Endothelial cell (in vitro differentiated cells): ENCODE results near the gene EXOC2. TPM values are rescaled to one million over a fixed set of nuclear protein-coding genes. Genes with fewer than 3 reads are reported as not detected.

ENCODE experiments used
- DNase-seq: peaks from one replicate; pipeline ENCODE4 v3.0.0; 2021; ENCODE audit warnings: low spot score
- H3K27ac Mint-ChIP-seq: one replicate; pipeline ENCODE4 v1.8.0; 2021; ENCODE audit warnings: mixed read lengths, inconsistent platforms; ENCODE audit not compliant: unreplicated experiment
- H3K27me3 Mint-ChIP-seq: one replicate; pipeline ENCODE4 v1.8.0; 2021; ENCODE audit warnings: mild to moderate bottlenecking, moderate library complexity, mixed read lengths, inconsistent platforms; ENCODE audit not compliant: unreplicated experiment
- H3K36me3 Mint-ChIP-seq: one replicate; pipeline ENCODE4 v1.8.0; 2021; ENCODE audit warnings: mild to moderate bottlenecking, low read depth, mixed read lengths, inconsistent platforms; ENCODE audit not compliant: unreplicated experiment
- H3K4me1 Mint-ChIP-seq: one replicate; pipeline ENCODE4 v1.8.0; 2021; ENCODE audit warnings: mild to moderate bottlenecking, mixed read lengths, inconsistent platforms; ENCODE audit not compliant: unreplicated experiment
- H3K4me3 Mint-ChIP-seq: one replicate; pipeline ENCODE4 v1.8.0; 2021; ENCODE audit warnings: mild to moderate bottlenecking, mixed read lengths, inconsistent platforms; ENCODE audit not compliant: unreplicated experiment
- H3K9me3 Mint-ChIP-seq: one replicate; pipeline ENCODE4 v1.8.0; 2021; ENCODE audit warnings: mixed read lengths, inconsistent platforms; ENCODE audit not compliant: unreplicated experiment
- total RNA-seq: library from RNA; stranded (reverse); fragmentation: NEBNext Ultra II Directional; extraction: Animal tissue kit (Norgen Biotek cat#: 25700); gene quantifications from one replicate; pipeline ENCODE4 v1.2.1, GENCODE V29; 2021; ENCODE audit not compliant: unreplicated experiment
- TF ChIP-seq, protein P1 (sequence below): fragments of 200-600 bp; sonication (generic); IDR thresholded peaks from one replicate; pipeline ENCODE4 v1.5.0; 2021; ENCODE audit warnings: antibody characterized with exemption; ENCODE audit not compliant: unreplicated experiment

The EXOC2 gene
- total RNA-seq, 1 donor from 2014 or later: 34.6 TPM

GRCh38 chr6:484086-484745, 208.7 kb downstream of the EXOC2 start:
- Mint-ChIP-seq H3K9me3 (no peaks in the 10 kb centered on the region), H3K27me3 (no peaks in the 10 kb centered on the region), H3K27ac (no peak overlapping the region), H3K36me3 (peaks cover 26% of the 10 kb centered on the region), H3K4me3 (peak overlapping the region; percentile 22), H3K4me1 (no peaks in the 10 kb centered on the region)
- TF ChIP-seq, protein P1, sequence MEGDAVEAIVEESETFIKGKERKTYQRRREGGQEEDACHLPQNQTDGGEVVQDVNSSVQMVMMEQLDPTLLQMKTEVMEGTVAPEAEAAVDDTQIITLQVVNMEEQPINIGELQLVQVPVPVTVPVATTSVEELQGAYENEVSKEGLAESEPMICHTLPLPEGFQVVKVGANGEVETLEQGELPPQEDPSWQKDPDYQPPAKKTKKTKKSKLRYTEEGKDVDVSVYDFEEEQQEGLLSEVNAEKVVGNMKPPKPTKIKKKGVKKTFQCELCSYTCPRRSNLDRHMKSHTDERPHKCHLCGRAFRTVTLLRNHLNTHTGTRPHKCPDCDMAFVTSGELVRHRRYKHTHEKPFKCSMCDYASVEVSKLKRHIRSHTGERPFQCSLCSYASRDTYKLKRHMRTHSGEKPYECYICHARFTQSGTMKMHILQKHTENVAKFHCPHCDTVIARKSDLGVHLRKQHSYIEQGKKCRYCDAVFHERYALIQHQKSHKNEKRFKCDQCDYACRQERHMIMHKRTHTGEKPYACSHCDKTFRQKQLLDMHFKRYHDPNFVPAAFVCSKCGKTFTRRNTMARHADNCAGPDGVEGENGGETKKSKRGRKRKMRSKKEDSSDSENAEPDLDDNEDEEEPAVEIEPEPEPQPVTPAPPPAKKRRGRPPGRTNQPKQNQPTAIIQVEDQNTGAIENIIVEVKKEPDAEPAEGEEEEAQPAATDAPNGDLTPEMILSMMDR: no peak
- DNase-seq: no peak

DNA sequence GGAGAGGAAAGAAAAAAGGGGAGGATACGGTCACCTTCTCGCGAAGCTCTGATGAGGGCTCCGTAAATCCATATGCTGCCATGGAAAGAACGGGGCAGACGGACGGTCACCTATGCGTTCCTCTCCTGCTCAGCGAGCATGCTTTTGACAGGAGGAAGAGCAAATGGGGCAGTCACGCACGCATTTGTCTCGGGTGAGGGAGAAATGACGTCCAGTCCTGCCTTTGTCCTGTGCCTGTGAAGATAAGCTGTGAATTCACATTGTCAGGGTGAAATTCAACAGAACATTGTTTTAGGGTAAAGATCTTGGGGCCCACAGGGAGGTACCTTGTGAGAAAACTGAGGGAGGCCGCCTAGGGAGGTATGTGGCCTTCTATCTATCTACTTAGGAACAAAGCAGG, 217.6 kb downstream of the EXOC2 start:
- Mint-ChIP-seq H3K27me3 (no peaks in the 10 kb centered on the region), H3K4me1 (peaks cover 10% of the 10 kb centered on the region), H3K27ac (no peak overlapping the region), H3K36me3 (no peaks in the 10 kb centered on the region), H3K4me3 (no peak overlapping the region), H3K9me3 (no peaks in the 10 kb centered on the region)
- TF ChIP-seq, protein P1: no peak
- DNase-seq: no peak

- H3K9me3 Mint-ChIP-seq: no peaks in the 10 kb centered on the region
- no peaks in the 10 kb centered on the region for H3K27me3 Mint-ChIP-seq
- peaks cover 10% of the 10 kb centered on the region for H3K4me1 Mint-ChIP-seq
- H3K4me3 Mint-ChIP-seq: no peak overlapping the region
- H3K36me3 Mint-ChIP-seq: no peaks in the 10 kb centered on the region
- peak; percentile 23 for DNase-seq
- H3K27ac Mint-ChIP-seq: no peak overlapping the region
- TF ChIP-seq, protein P1: no peak
Measured at GRCh38 chr6:474453-475185, 218.3 kb downstream of the EXOC2 start.

DNA sequence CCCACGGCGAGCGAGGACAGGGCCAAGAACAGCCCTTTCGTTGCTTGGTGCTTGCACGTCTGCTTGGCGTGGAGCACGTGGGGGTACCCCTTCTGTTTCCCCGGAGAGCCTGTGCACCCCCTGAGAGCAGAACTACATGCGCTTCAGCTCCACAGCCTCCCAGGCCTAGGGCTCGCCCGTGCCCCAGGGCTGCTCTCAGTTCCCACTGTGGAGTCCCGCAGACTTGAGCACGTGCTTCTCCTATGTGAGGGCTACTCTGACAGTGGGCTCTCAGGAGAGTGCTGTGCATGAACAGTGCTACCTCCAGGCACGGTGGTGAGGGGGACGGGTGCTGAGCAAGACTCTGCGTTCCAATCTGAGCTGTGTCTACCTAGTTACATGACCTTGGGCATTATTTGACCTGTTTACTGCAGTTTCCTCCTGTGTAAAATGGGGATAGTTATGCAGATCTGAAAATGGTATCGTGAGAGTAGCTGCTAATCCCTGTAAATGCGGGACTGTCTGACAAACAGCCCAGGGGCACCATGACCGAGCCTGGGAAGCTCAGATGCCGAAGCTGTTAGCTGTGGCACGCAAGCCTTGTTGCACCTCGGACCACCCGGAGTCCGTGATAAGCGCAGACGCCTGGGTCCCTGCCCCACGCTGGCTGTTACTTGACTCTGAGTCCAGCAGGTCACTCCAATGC, 219.0 kb downstream of the EXOC2 start:
- DNase-seq: no peak
- H3K9me3 Mint-ChIP-seq: no peaks in the 10 kb centered on the region
- TF ChIP-seq, protein P1: no peak
- no peak overlapping the region for H3K4me3 Mint-ChIP-seq
- peaks cover under 1% of the 10 kb centered on the region for H3K27me3 Mint-ChIP-seq
- H3K27ac Mint-ChIP-seq: no peak overlapping the region
- peaks cover 10% of the 10 kb centered on the region for H3K4me1 Mint-ChIP-seq
- no peaks in the 10 kb centered on the region for H3K36me3 Mint-ChIP-seq
